ENCODE data around the gene ZSCAN5A.
"Not testable (repeated sequence)": the region's sequence is repeated elsewhere in the genome, so short reads cannot be mapped to it uniquely, and the experiment has no call there.

The ZSCAN5A gene

DNA sequence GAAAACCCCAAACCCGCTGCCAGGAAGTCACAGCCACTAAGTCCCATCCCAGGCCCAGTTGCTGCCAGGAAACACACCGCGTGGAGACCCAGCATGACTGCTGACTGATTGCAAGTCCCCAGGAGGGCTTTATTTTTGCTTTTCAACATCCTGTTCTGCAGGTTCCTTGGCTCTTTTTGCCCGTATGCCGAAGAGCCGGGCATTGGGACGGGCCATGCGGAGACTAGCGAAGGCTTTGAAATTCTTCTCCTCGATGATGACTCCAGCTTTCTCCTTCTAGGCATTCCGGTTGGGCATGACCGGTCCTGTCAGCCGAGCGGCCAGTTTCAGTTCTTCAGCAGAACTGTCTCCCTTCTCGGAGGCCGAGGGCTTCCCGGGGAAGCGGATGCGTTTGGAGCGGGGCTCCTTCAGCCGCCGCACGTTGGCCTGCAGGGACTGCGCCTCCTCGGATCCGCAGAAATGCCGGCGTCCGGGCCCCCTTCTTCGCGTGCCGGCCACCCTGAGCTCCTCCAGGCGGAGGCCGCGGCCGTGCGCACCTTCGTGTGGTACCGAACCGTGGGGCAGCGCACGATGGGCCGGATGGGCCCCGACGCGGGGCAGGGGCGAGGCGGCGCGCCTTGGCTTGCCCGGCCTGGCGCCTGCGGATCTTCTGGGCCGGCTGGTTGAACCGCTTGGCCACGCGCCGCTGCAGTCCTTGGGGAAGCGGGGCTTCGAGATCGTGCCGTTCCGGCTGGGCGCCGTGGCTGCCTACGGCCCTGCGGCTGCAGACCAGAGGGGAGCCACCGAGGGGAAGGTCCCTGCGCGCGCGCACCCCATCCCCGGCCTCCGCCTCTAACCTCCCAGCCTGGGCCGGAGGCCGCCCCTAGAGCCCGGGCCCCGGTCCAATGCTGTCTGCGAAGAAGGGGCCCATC lies 97.3 kb downstream of the ZSCAN5A start:
- TF ChIP-seq TAF1 (IDR thresholded peaks at IDR 0.05; ENCODE audit: low read depth, low read length) (no peak), POU2F2 (IDR thresholded peaks at IDR 0.05; ENCODE audit: low read depth, low read length) (no peak), PAX5 (IDR thresholded peaks at IDR 0.05; ENCODE audit: insufficient read depth, low read length, severe bottlenecking) (no peak)
- FAIRE-seq (no peak), DNase-seq (ENCODE audit: insufficient read length, low spot score) (no peak)

DNA sequence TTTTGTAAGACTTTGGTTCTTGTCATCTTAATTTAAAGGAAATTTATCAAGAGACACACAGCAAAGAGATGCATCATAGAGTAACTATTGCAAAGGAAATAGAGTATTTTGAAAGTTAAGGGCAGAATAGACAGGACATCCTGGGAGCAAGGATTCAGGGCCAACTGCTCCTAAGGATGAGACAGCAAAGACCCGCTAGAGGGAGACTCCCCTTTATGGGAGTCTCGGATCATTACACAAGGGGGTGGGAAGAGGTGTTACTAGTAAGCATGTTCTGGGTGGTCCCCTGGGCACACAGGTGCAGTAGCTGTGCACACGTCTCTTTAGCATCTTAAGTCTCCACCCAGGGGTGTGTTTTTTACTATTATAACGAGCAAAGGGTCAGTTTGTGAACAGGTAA lies 102.9 kb downstream of the ZSCAN5A start:
- DNase-seq (ENCODE audit: insufficient read length, low spot score): no peak
- TF ChIP-seq TAF1 (IDR thresholded peaks at IDR 0.05; ENCODE audit: low read depth, low read length) (no peak), POLR2A (IDR thresholded peaks at IDR 0.05; ENCODE audit: low read depth, low read length) (no peak), PAX5 (IDR thresholded peaks at IDR 0.05; ENCODE audit: insufficient read depth, low read length, severe bottlenecking) (no peak), POU2F2 (IDR thresholded peaks at IDR 0.05; ENCODE audit: low read depth, low read length) (no peak), POLR2AphosphoS5 (IDR thresholded peaks at IDR 0.05; ENCODE audit: low read depth, low read length) (no peak), SPI1 (IDR thresholded peaks at IDR 0.05; ENCODE audit: low read depth, low read length) (no peak)
- no peak for FAIRE-seq

DNA sequence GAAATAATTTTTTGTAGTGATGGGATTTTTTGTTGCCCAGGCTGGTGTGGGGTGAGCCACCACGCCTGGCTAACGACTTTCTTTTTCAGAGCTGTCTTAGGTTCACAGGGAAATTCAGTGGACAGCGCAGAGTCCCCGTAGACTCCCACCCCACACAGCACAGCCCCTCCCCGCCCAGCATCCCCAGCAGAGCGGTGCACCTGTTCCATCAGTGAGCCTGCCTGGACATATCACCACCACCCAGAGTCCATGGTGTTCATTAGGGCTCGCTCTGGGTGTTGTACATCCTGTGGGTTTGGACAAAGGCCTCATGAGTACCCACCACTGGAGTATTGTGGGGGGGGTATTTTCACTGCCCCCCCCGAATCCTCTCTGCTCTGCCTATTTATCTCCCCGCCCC lies 104.6 kb downstream of the ZSCAN5A start:
- FAIRE-seq; DNase-seq (ENCODE audit: insufficient read length, low spot score): not testable (repeated sequence)

GRCh38 chr19:56209091-56209490 lies 105.5 kb downstream of the ZSCAN5A start:
- TF ChIP-seq SPI1 (IDR thresholded peaks at IDR 0.05; ENCODE audit: low read depth, low read length): no peak
- TF ChIP-seq PAX5 (IDR thresholded peaks at IDR 0.05; ENCODE audit: insufficient read depth, low read length, severe bottlenecking): no peak
- no peak for TF ChIP-seq TAF1 (IDR thresholded peaks at IDR 0.05; ENCODE audit: low read depth, low read length)
- TF ChIP-seq POU2F2 (IDR thresholded peaks at IDR 0.05; ENCODE audit: low read depth, low read length): no peak
- no peak for TF ChIP-seq POLR2AphosphoS5 (IDR thresholded peaks at IDR 0.05; ENCODE audit: low read depth, low read length)
- DNase-seq (ENCODE audit: insufficient read length, low spot score): no peak
- no peak for FAIRE-seq

DNA sequence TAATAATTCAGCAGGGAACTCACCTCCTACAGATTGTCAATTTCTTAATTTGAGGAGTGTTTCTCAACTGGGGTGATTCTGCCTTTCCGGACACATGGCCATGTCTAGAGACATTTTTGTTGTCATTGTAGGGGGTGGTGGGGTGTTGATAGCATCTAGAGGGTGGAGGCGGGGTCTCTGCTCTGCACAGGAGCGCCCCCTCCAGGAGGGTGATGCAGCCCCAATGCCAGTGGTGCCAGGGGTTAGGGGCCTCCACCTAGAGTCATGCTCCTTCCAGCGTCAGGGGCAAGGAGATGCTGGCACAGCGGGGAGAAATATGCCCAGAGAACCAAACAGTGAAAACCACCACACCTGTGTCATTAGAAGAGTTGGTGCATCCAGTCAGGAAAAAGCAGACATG lies 107.1 kb downstream of the ZSCAN5A start:
- not testable (repeated sequence) for DNase-seq (ENCODE audit: insufficient read length, low spot score); FAIRE-seq

GRCh38 chr19:56201973-56202372 lies 112.7 kb downstream of the ZSCAN5A start, which contains the start of gene ZSCAN5C:
ZSCAN5C (plus strand) TSS chr19:56202273; CDS start chr19:56205914, 3,641 bp downstream.
- FAIRE-seq (no peak), DNase-seq (ENCODE audit: insufficient read length, low spot score) (no peak)
- no peak for TF ChIP-seq SPI1 (IDR thresholded peaks at IDR 0.05; ENCODE audit: low read depth, low read length)

DNA sequence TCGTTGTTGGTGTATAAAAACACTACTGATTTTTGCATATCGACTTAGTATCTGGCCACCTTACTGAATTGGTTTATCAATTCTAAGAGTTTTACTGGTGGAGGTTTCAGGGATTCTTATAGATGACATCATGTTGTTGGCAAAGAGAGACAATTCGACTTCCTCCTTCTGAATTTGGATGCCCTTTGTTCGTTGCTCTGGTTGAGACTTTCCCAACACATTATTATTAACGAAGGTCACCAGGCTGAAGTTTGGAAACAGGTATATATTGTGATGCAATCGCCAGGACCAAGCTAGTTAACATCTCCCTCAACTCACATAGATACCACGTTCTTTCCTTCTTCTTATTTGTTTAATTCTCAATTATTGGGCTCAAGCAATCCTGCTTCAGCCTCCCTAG lies 115.0 kb downstream of the ZSCAN5A start:
- FAIRE-seq: no peak
- TF ChIP-seq POLR2AphosphoS5 (IDR thresholded peaks at IDR 0.05; ENCODE audit: low read depth, low read length) (no peak), POLR2A (IDR thresholded peaks at IDR 0.05; ENCODE audit: low read depth, low read length) (no peak), SPI1 (IDR thresholded peaks at IDR 0.05; ENCODE audit: low read depth, low read length) (no peak), POU2F2 (IDR thresholded peaks at IDR 0.05; ENCODE audit: low read depth, low read length) (no peak)
- DNase-seq (ENCODE audit: insufficient read length, low spot score): no peak

DNA sequence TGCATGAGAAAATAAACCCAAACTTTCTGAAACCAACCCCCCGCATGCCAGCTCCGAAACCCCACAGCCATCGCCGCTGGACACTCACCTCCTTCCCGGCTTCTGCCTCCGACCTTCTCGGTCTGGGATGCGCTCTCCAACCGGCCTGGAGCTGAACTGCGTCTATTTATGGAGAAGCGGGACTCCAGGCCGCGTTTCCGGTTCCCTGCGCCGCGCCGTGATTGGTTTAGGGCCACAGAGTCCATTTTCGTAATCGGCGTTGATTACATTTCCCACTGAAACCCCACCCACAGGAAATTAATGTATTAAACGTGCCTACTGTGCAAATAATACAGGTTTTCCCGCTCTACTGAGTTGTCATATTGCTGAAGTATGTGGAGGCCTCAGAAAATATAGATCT lies 117.0 kb downstream of the ZSCAN5A start, which contains the start of gene ZSCAN5B:
ZSCAN5B (minus strand) TSS at position 138 of the 400 bp plus-strand sequence. CDS start 4,731 bp downstream, outside the sequence.
- not testable (repeated sequence) for DNase-seq (ENCODE audit: insufficient read length, low spot score); FAIRE-seq

GRCh38 chr19:56193981-56194640 lies 120.5 kb downstream of the ZSCAN5A start:
- TF ChIP-seq POLR2A (IDR thresholded peaks at IDR 0.05; ENCODE audit: low read depth, low read length) (no peak), PAX5 (IDR thresholded peaks at IDR 0.05; ENCODE audit: insufficient read depth, low read length, severe bottlenecking) (no peak), POU2F2 (IDR thresholded peaks at IDR 0.05; ENCODE audit: low read depth, low read length) (no peak), SPI1 (IDR thresholded peaks at IDR 0.05; ENCODE audit: low read depth, low read length) (no peak), POLR2AphosphoS5 (IDR thresholded peaks at IDR 0.05; ENCODE audit: low read depth, low read length) (no peak), TAF1 (IDR thresholded peaks at IDR 0.05; ENCODE audit: low read depth, low read length) (no peak)
- FAIRE-seq (no peak), DNase-seq (ENCODE audit: insufficient read length, low spot score) (no peak)

- TF ChIP-seq SPI1 (IDR thresholded peaks at IDR 0.05; ENCODE audit: low read depth, low read length) (no peak), PAX5 (IDR thresholded peaks at IDR 0.05; ENCODE audit: insufficient read depth, low read length, severe bottlenecking) (no peak), TAF1 (IDR thresholded peaks at IDR 0.05; ENCODE audit: low read depth, low read length) (no peak), POU2F2 (IDR thresholded peaks at IDR 0.05; ENCODE audit: low read depth, low read length) (no peak), POLR2A (IDR thresholded peaks at IDR 0.05; ENCODE audit: low read depth, low read length) (no peak), POLR2AphosphoS5 (IDR thresholded peaks at IDR 0.05; ENCODE audit: low read depth, low read length) (no peak)
- FAIRE-seq: no peak
- no peak for DNase-seq (ENCODE audit: insufficient read length, low spot score)
Observed at GRCh38 chr19:56191711-56192110, 122.9 kb downstream of the ZSCAN5A start.

DNA sequence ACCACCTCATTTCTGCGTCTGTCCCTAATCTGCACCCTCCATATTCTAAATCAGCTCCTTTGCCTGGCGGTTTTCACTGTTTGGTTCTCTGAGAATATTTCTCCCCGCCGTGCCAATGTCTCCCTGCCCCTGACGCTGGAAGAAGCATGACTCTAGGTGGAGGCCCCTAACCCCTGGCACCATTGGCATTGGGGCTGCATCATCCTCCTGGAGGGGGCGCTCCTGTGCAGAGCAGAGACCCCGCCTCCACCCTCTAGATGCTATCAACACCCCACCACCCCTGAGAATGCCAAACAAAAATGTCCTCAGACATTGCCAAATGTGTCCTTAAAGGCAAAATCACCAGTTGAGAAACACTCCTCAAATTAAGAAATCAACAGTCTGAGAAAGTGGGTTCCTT lies 123.5 kb downstream of the ZSCAN5A start:
- FAIRE-seq: no peak
- TF ChIP-seq PAX5 (IDR thresholded peaks at IDR 0.05; ENCODE audit: insufficient read depth, low read length, severe bottlenecking) (no peak), SPI1 (IDR thresholded peaks at IDR 0.05; ENCODE audit: low read depth, low read length) (no peak), TAF1 (IDR thresholded peaks at IDR 0.05; ENCODE audit: low read depth, low read length) (no peak), POLR2AphosphoS5 (IDR thresholded peaks at IDR 0.05; ENCODE audit: low read depth, low read length) (no peak), POU2F2 (IDR thresholded peaks at IDR 0.05; ENCODE audit: low read depth, low read length) (no peak), POLR2A (IDR thresholded peaks at IDR 0.05; ENCODE audit: low read depth, low read length) (no peak)

More for the DNA sequence above, 123.5 kb downstream of the ZSCAN5A start:
- no peak for DNase-seq (ENCODE audit: insufficient read length, low spot score)
